Lower leg skin (tissue), 4 donors: ENCODE results near the gene TMEM145. TPM values are rescaled to one million over a fixed set of nuclear protein-coding genes. Genes with fewer than 3 reads are reported as not detected.

Experiments used
- DNase-seq, 2 donors: peaks; one replicate each; pipeline ENCODE4 v3.0.0-alpha.2; 2019; ENCODE audit warnings: low spot score in 2 of 2
- H3K4me3 ChIP-seq: fragments of 200-600 bp; sonication (generic); 2 replicates; pipeline ENCODE4 v1.5.1; 2017; ENCODE audit warnings: mild to moderate bottlenecking, low read depth; ENCODE audit not compliant: poor library complexity, severe bottlenecking
- POLR2A ChIP-seq, 2 donors: fragments of 450-650 bp; IDR thresholded peaks; one replicate each; pipeline ENCODE4 v1.6.1; 2016 to 2017; ENCODE audit warnings: antibody characterized with exemption in 2 of 2, mild to moderate bottlenecking in 1 of 2, moderate library complexity in 1 of 2
- whole genome bisulfite sequencing, 2 donors: methylation state at CpG; one replicate each; pipeline ENCODE4 v1.1.5; 2018; 5-methylcytosine and 5-hydroxymethylcytosine counted together
- intact Hi-C: fragments of 100-400 bp; cut with DNase I; formaldehyde crosslinking; loops from one replicate; pipeline ENCODE4 v1.15.0; 2023; ENCODE audit warnings: low total_unique reads
- total RNA-seq, 4 donors: library from RNA; depleted of rRNA; stranded (reverse); fragments of >200 nt; gene quantifications; one replicate each; pipeline ENCODE4 v1.1.0, GENCODE V29; 2016
- TF ChIP-seq, protein P1 (sequence below), 3 donors: fragments of 450-650 bp; IDR thresholded peaks; one replicate each; pipeline ENCODE4 v1.5.1; 2016; ENCODE audit warnings: antibody characterized with exemption in 3 of 3, mild to moderate bottlenecking in 3 of 3, moderate library complexity in 2 of 3

The TMEM145 gene
- total RNA-seq, 4 donors from 2014 or later, result 0.88 TPM; not detected in 3

- peak; percentile 63 to 95 for DNase-seq
- H3K4me3 ChIP-seq, result no peak overlapping the region
- intact Hi-C loops, result no loop called here
- no peak for TF ChIP-seq POLR2A (IDR thresholded peaks at IDR 0.05)
- TF ChIP-seq, protein P1, sequence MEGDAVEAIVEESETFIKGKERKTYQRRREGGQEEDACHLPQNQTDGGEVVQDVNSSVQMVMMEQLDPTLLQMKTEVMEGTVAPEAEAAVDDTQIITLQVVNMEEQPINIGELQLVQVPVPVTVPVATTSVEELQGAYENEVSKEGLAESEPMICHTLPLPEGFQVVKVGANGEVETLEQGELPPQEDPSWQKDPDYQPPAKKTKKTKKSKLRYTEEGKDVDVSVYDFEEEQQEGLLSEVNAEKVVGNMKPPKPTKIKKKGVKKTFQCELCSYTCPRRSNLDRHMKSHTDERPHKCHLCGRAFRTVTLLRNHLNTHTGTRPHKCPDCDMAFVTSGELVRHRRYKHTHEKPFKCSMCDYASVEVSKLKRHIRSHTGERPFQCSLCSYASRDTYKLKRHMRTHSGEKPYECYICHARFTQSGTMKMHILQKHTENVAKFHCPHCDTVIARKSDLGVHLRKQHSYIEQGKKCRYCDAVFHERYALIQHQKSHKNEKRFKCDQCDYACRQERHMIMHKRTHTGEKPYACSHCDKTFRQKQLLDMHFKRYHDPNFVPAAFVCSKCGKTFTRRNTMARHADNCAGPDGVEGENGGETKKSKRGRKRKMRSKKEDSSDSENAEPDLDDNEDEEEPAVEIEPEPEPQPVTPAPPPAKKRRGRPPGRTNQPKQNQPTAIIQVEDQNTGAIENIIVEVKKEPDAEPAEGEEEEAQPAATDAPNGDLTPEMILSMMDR (IDR thresholded peaks at IDR 0.05), result no peak
- 0 to 1% methylated on average over 1 to 29 of the region's 76 CpGs for WGBS, 2 donors
These were observed 29.0 kb upstream of the TMEM145 start for GRCh38 chr19:42284066-42284501.

- intact Hi-C loops, result no loop called here
- no peak for TF ChIP-seq POLR2A (IDR thresholded peaks at IDR 0.05)
- TF ChIP-seq, protein P1 (IDR thresholded peaks at IDR 0.05), result no peak
- H3K4me3 ChIP-seq, result peak overlapping the region; percentile 43
- 5% methylated on average over 19 to 21 of the region's 41 CpGs for WGBS, 2 donors
- DNase-seq, result peak in 1 of 2 donors; percentile 90
These were observed 28.3 kb upstream of the TMEM145 start for GRCh38 chr19:42284591-42285341.

- intact Hi-C loops, result no loop called here
- DNase-seq, result peak in 1 of 2 donors; percentile 83
- H3K4me3 ChIP-seq, result no peak overlapping the region
- no peak for TF ChIP-seq POLR2A (IDR thresholded peaks at IDR 0.05)
- TF ChIP-seq, protein P1 (IDR thresholded peaks at IDR 0.05), result no peak
- WGBS, 2 donors, result 31 to 32% methylated on average over 5 of the region's 5 CpGs
These were observed 27.6 kb upstream of the TMEM145 start for GRCh38 chr19:42285541-42285941.

- TF ChIP-seq, protein P1 (IDR thresholded peaks at IDR 0.05), result no peak
- no peak for TF ChIP-seq POLR2A (IDR thresholded peaks at IDR 0.05)
- WGBS, 2 donors, result 15 to 19% methylated on average over 6 of the region's 6 CpGs
- intact Hi-C loops, result no loop called here
- no peak overlapping the region for H3K4me3 ChIP-seq
- peak in 1 of 2 donors; percentile 87 for DNase-seq
These were observed 27.1 kb upstream of the TMEM145 start for GRCh38 chr19:42285988-42286348.

DNA sequence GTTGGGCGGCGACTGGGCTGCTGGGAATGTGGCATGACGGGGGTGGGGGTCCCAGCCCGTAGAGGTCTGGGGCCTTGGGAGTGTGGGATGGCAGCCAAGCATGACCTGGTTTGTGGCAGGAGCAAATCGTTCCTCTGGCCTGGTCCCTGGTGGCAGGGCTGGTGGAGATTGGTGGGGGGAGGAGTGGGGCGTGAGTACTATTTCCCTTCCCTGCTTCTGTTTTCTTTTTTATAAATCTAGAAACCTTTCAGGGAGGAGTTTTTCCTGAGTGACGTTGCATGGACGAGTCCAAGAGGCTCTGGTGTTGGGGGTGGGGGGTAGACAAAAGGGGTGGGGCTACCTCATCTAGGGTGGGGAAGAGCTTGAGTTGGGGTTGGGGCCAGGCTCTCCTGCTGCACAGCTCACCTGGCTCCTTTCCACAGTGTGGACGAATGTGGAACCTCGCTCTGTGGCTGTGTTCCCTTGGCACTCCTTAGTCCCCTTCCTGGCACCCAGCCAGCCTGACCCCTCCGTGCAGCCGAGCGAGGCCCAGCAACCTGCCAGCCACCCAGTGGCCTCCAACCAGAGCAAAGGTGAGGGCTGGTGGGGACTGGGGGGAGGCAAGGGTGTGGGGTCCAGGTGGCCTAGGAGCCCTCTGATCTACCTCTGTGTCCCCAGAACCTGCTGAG lies 26.6 kb upstream of the TMEM145 start:
- WGBS, 2 donors, result 18 to 27% methylated on average over 13 of the region's 13 CpGs
- peak in 1 of 2 donors; percentile 89 for DNase-seq
- TF ChIP-seq, protein P1 (IDR thresholded peaks at IDR 0.05), result no peak
- no peak for TF ChIP-seq POLR2A (IDR thresholded peaks at IDR 0.05)
- intact Hi-C loops, result no loop called here
- no peak overlapping the region for H3K4me3 ChIP-seq
